HepG2 (cell line): ENCODE data around the gene SLC23A3. TPM values are rescaled to one million over a fixed set of nuclear protein-coding genes. Genes with fewer than 3 reads are reported as not detected.

Experiments
- AHDC1 ChIP-seq: sonication (generic); formaldehyde crosslinking; IDR thresholded peaks from 2 replicates; pipeline ENCODE4 v1.5.1; 2020; ENCODE audit warnings: mild to moderate bottlenecking, missing genetic modification reagents, borderline replicate concordance
- CBFB ChIP-seq: sonication (generic); formaldehyde crosslinking; IDR thresholded peaks from 2 replicates; pipeline ENCODE4 v1.4.0; 2020; ENCODE audit warnings: missing genetic modification reagents
- CENPBD1 ChIP-seq: sonication (generic); formaldehyde crosslinking; IDR thresholded peaks from 2 replicates; pipeline ENCODE4 v1.8.0; 2022; ENCODE audit warnings: missing genetic modification reagents, low read depth, mild to moderate bottlenecking, borderline replicate concordance
- NFE2 ChIP-seq: sonication (generic); formaldehyde crosslinking; IDR thresholded peaks from 2 replicates; pipeline ENCODE4 v1.4.0; 2020; ENCODE audit warnings: missing genetic modification reagents
- PAX8 ChIP-seq: sonication (generic); formaldehyde crosslinking; IDR thresholded peaks from 2 replicates; pipeline ENCODE4 v1.8.0; 2022; ENCODE audit warnings: mild to moderate bottlenecking, missing genetic modification reagents, borderline replicate concordance
- POLR2G ChIP-seq: fragments of 200-400 bp; formaldehyde crosslinking; IDR thresholded peaks from 2 replicates; pipeline ENCODE4 v1.6.1; 2018; ENCODE audit warnings: mild to moderate bottlenecking, low read depth, low read length, moderate library complexity
- RBM22 ChIP-seq: fragments of 200-400 bp; formaldehyde crosslinking; optimal IDR thresholded peaks from 2 replicates; pipeline ENCODE3; 2017; ENCODE audit warnings: mild to moderate bottlenecking, low read length, moderate library complexity
- TBX3 ChIP-seq: fragments of 450-650 bp; IDR thresholded peaks from 2 replicates; pipeline ENCODE4 v1.6.1; 2017; ENCODE audit warnings: antibody characterized with exemption, mild to moderate bottlenecking, inconsistent platforms, borderline replicate concordance
- THAP9 ChIP-seq: sonication (generic); formaldehyde crosslinking; IDR thresholded peaks from 2 replicates; pipeline ENCODE4; 2020; ENCODE audit warnings: missing genetic modification reagents, mild to moderate bottlenecking, borderline replicate concordance
- ZMYM4 ChIP-seq: sonication (generic); formaldehyde crosslinking; IDR thresholded peaks from 2 replicates; pipeline ENCODE4 v1.8.1; 2023; ENCODE audit warnings: mild to moderate bottlenecking, missing genetic modification reagents
- ZNF546 ChIP-seq: sonication (generic); formaldehyde crosslinking; conservative IDR thresholded peaks from 2 replicates; pipeline ENCODE4 v1.8.1; 2023; ENCODE audit warnings: mild to moderate bottlenecking, missing genetic modification reagents
- ZNF567 ChIP-seq: sonication (generic); formaldehyde crosslinking; IDR thresholded peaks from 2 replicates; pipeline ENCODE4 v1.8.1; 2023; ENCODE audit warnings: mild to moderate bottlenecking, missing genetic modification reagents, borderline replicate concordance
- ZNF570 ChIP-seq: sonication (generic); formaldehyde crosslinking; IDR thresholded peaks from 2 replicates; pipeline ENCODE4 v1.4.0; 2020; ENCODE audit warnings: mild to moderate bottlenecking, missing genetic modification reagents, borderline replicate concordance
- ZNF619 ChIP-seq: sonication (generic); formaldehyde crosslinking; IDR thresholded peaks from 2 replicates; pipeline ENCODE4 v1.4.0; 2020; ENCODE audit warnings: mild to moderate bottlenecking, missing genetic modification reagents
- ZNF776 ChIP-seq: sonication (generic); formaldehyde crosslinking; IDR thresholded peaks from 2 replicates; pipeline ENCODE4 v1.4.0; 2020; ENCODE audit warnings: mild to moderate bottlenecking, missing genetic modification reagents
- ZNF792 ChIP-seq: IDR thresholded peaks from 2 replicates; pipeline ENCODE4 v1.6.1; 2016
- polyA plus RNA-seq, 8 experiments: library from polyadenylated mRNA; depleted of rRNA in 3 of 8; stranded (reverse) in 7 of 8; unstranded in 1 of 8; fragments of >200 nt; fragmentation: Illumina TruSeq in 4 of 8; extraction: Trizol in 4 of 8; gene quantifications; 2 replicates each; pipeline versions ENCODE4 v1.2.1 to v1.2.3, GENCODE V29; 2011 to 2016; ENCODE audit warnings: low read depth in 4 of 8, missing spikeins in 1 of 8, mixed read lengths in 1 of 8; ENCODE audit not compliant: insufficient read depth in 1 of 8
- total RNA-seq, 5 experiments: library from RNA; depleted of rRNA; stranded (reverse); fragments of >200 nt; fragmentation: Illumina TruSeq; extraction: Trizol; gene quantifications; 2 replicates each; pipeline ENCODE4 v1.2.3, GENCODE V29; 2016; ENCODE audit warnings: low read depth in 1 of 5
- TF ChIP-seq, protein P1 (sequence below): sonication (generic); formaldehyde crosslinking; IDR thresholded peaks from 2 replicates; pipeline ENCODE4 v1.9.0; 2021; ENCODE audit warnings: missing genetic modification reagents, borderline replicate concordance

SLC23A3 gene
- total and polyA plus RNA-seq, 2 of the 13 experiments (the other 11 are each of a cell fraction or from before 2014, with no cell fraction given) = 0.38 to 0.78 TPM

GRCh38 chr2:219207884-219208740 is 38.3 kb upstream of the SLC23A3 start (continued):
- TF ChIP-seq AHDC1 (peak; percentile 45; the same call in 1 of the 2 replicates), CBFB (peak; percentile 30; the same call in 1 of the 2 replicates), ZNF619 (CRISPR knock-in tag) (no peak), RBM22 (no peak), ZNF570 (CRISPR knock-in tag) (no peak), ZNF546 (CRISPR knock-in tag) (0 out of 2 replicates have a peak, but pooled peaks have one; percentile 6), PAX8 (no peak), THAP9 (peak; percentile 67; the same call in 1 of the 2 replicates), ZNF792 (CRISPR knock-in tag) (peak; percentile 79), TBX3 (peak; percentile 64), POLR2G (peak; percentile 73), ZMYM4 (CRISPR knock-in tag) (peak; percentile 73), CENPBD1 (no peak), ZNF776 (CRISPR knock-in tag) (no peak), NFE2 (no peak), ZNF567 (CRISPR knock-in tag) (no peak)
- TF ChIP-seq, protein P1, sequence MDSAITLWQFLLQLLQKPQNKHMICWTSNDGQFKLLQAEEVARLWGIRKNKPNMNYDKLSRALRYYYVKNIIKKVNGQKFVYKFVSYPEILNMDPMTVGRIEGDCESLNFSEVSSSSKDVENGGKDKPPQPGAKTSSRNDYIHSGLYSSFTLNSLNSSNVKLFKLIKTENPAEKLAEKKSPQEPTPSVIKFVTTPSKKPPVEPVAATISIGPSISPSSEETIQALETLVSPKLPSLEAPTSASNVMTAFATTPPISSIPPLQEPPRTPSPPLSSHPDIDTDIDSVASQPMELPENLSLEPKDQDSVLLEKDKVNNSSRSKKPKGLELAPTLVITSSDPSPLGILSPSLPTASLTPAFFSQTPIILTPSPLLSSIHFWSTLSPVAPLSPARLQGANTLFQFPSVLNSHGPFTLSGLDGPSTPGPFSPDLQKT (CRISPR knock-in tag) = no peak
